GM12872 (cell line): Measurements from ENCODE around the gene RBKS.

Experiments
- CTCF ChIP-seq: IDR thresholded peaks from 3 replicates; pipeline ENCODE4 v1.5.1; 2011; ENCODE audit warnings: low read depth, mild to moderate bottlenecking, low read length, moderate library complexity; ENCODE audit not compliant: insufficient read depth

Gene RBKS

GRCh38 chr2:27797841-27798240, 92.3 kb downstream of the RBKS start:
- no peak for TF ChIP-seq CTCF

GRCh38 chr2:27796791-27797765, 93.1 kb downstream of the RBKS start:
- no peak for TF ChIP-seq CTCF

GRCh38 chr2:27795868-27796277, 94.3 kb downstream of the RBKS start:
- no peak for TF ChIP-seq CTCF

- no peak for TF ChIP-seq CTCF
These were observed 94.9 kb downstream of the RBKS start for GRCh38 chr2:27795093-27795834.

- no peak for TF ChIP-seq CTCF
These were observed 97.4 kb downstream of the RBKS start for GRCh38 chr2:27792759-27793158.

- no peak for TF ChIP-seq CTCF
These were observed 99.4 kb downstream of the RBKS start for GRCh38 chr2:27790796-27791195.

GRCh38 chr2:27782701-27783100, 107.5 kb downstream of the RBKS start:
- no peak for TF ChIP-seq CTCF
